Colon (tissue), 2 donors: Measurements from ENCODE around the gene LILRA6.
"Not testable (repeated sequence)": the region's sequence is repeated elsewhere in the genome, so short reads cannot be mapped to it uniquely, and the experiment has no call there.

ENCODE experiments used
- FAIRE-seq: peaks from 2 replicates; lab custom pipeline; 2012; peaks lifted over from hg19 to GRCh38; lab: Jason Lieb, UNC
- donor health status: control.
- donor health status: control.

LILRA6 gene

GRCh38 chr19:54262470-54262869, 19.9 kb upstream of the LILRA6 start:
- no peak for FAIRE-seq

DNA sequence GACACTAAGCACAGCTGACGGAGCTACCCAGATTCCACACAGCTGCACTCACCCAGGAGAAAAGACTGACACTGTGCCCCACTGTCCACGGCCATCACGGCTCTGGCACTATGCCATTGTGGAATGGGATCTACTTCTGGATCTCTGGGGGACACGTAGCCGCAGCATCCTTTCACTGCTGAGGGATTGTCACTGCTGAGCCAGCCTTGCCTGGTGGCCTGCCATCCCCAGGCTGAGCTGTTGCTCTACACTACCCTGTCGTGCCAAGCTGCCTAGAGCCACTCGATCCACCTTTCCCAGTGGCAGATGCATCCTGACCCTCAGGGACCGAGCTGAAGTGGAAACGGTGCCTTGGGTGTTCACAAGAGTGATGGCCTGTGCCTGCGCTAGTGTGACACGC, 19.5 kb upstream of the LILRA6 start:
- FAIRE-seq: no peak

- FAIRE-seq: no peak
Measured at GRCh38 chr19:54257116-54257480, 14.5 kb upstream of the LILRA6 start, which contains the start of gene LILRB5. LILRB5 (minus strand) TSS chr19:54257273; CDS start chr19:54257193, 80 bp downstream.

- FAIRE-seq: no peak
Measured at GRCh38 chr19:54256250-54257115, 13.9 kb upstream of the LILRA6 start.

GRCh38 chr19:54255105-54255775, 12.7 kb upstream of the LILRA6 start:
- no peak for FAIRE-seq

DNA sequence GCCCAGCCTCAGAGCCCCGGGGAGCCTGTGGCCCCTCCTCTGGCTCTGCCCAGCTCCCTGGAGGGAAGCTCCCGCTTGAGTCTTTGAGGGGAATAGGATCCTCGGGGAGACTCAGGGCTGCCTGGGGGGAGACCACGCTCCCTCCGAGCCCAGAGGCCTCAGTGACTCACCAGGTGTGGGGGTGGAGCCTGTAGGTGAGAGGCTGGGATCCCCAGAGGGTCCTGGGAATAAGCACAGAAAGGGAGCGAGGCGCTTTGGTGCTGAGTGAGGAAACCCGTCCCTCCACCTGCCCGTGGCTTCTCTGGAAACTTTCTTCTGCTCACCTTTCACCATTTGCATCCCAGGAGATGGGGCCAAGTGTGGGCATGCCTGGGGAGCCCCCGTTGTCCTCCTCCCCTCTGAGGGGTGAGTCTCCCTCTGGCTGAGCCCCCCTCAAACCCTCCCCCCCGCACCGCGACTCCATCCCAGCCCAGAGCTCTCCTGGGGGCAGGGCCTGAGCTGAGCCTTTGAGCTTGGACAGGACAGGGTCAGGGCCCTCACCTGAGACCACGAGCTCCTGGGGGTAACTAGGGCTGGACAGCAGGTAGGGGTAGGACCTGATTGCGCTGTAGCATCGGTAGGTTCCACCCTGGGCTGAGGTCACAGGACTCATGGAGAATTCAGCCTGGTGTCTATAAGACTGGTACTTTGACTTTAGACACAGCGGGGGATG, 11.8 kb upstream of the LILRA6 start:
- no peak for FAIRE-seq

GRCh38 chr19:54253331-54254194, 11.0 kb upstream of the LILRA6 start:
- no peak for FAIRE-seq

- FAIRE-seq: no peak
Measured at GRCh38 chr19:54252845-54253244, 10.3 kb upstream of the LILRA6 start.

GRCh38 chr19:54252243-54252642, 9.7 kb upstream of the LILRA6 start:
- no peak for FAIRE-seq

GRCh38 chr19:54248016-54248601, 5.5 kb upstream of the LILRA6 start:
- FAIRE-seq: no peak

DNA sequence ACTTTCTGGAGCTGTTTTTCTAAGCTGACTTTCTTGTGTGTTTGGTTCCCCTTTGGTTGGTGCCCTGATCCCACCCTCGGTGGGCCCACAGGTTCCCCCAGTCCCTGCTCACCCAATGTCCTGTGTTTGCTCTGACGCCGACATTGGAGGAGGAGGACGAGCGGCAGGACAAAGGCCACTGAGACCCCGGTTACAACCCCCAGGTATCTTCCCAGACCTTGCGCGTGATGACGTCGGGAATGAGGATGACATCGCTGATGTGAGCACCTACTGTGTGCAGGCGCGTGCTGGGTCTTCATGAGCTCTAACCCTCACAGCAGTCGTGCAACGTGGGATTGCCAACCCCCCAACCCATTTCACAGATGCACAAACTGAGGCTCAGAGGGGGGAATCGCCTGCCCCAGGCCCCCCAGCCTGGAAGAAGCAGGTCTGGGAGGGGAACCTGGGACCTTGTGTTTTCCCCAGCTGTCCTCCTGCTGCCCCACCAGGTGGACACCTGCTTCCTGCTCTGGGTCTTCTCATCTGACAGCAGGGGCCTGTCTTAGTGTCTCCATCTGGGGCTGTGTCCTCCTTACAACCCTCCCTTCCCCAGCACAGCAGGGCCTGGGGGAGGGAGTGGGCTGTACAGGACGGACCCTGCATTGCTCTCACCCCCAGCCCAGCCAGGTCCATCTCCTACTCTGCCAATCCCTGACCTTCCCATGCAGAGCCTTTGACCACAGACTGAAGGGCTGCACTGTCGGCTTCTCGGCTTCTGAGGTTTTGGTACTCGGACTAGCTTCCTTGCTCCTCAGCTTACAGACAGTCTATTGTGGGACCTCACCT, 4.7 kb upstream of the LILRA6 start:
- no peak for FAIRE-seq

- FAIRE-seq: no peak
Measured at GRCh38 chr19:54245936-54246335, 3.3 kb upstream of the LILRA6 start.

GRCh38 chr19:54243809-54244208, 1.2 kb upstream of the LILRA6 start:
- FAIRE-seq: not testable (repeated sequence)

DNA sequence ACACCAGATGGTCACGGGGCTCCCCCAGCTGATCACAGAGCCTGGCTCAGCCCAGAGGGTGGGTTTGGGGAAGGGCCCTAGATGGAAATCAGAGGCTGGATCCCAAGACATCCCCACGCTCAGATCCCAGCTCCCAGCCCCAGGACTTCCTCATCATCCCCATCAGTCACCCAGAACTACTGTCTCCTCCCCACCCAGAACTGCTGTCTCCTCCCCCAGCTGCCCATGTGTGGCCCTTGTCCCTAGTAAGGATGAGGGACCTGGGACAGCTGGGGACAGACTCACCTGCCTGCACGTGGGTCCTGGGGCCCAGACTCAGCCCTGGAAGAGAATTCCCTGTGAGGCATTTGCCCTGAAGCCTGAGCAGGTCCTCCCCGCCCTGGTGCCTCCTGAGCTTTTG, 356 bp downstream of the LILRA6 start:
- not testable (repeated sequence) for FAIRE-seq

- FAIRE-seq: not testable (repeated sequence)
Measured at GRCh38 chr19:54240372-54241336, 1.9 kb downstream of the LILRA6 start.

DNA sequence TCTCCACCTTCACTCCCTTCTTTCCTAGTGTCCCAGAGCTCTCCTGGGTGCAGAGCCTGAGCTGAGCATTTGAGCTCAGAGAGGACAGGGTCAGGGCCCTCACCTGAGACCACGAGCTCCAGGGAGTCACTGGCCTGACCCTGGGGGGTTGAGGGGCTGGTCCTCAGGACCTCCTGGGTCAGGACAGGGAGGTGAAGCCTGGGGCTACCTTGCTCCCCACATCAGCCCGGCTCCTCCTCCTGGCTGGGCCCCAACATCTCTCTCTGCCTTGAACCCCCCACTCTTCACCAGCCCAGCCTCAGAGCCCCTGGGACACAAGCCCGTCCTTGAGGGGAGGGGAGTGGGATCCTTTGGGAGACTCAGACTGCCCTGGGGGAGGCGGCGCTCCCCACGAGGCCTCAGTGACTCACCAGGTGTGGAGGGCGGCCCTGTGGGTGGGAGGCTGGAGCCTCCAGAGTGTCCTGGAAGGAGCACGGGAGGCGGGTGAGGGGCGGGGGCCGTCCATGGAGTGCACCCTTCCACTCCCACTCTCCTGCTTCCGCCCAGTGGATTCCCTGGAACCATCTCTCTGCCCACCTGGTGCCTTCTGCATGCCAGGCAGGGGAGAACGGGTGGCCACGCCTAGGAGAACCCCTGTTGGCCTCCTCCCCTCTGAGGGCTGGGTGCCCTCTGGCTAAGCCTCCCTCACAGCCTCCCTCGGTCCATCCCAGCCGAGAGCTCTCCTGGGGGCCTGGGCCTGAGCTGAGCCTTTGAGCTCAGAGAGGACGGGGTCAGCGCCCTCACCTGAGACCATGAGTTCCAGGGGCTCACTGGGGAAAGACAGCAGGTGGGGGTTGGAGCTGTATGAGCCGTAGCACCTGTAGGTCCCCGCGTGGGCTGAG, 2.9 kb downstream of the LILRA6 start:
- FAIRE-seq: not testable (repeated sequence)

GRCh38 chr19:54233941-54234340, 8.6 kb downstream of the LILRA6 start:
- no peak for FAIRE-seq
